NCI-H2107 treated with DMSO at 0.1 percent for 48 hours (cell line): Measurements from ENCODE around the gene RPL35A.
A peak's percentile ranks its signal among the peaks of the same experiment; 100 is the strongest.
"Not testable (repeated sequence)": the region's sequence is repeated elsewhere in the genome, so short reads cannot be mapped to it uniquely, and the experiment has no call there.

Experiments used
- DNase-seq: peaks from one replicate; lab custom pipeline; 2025; ENCODE audit not compliant: unreplicated experiment; lab: John Stamatoyannopoulos, UW

Gene RPL35A

DNA sequence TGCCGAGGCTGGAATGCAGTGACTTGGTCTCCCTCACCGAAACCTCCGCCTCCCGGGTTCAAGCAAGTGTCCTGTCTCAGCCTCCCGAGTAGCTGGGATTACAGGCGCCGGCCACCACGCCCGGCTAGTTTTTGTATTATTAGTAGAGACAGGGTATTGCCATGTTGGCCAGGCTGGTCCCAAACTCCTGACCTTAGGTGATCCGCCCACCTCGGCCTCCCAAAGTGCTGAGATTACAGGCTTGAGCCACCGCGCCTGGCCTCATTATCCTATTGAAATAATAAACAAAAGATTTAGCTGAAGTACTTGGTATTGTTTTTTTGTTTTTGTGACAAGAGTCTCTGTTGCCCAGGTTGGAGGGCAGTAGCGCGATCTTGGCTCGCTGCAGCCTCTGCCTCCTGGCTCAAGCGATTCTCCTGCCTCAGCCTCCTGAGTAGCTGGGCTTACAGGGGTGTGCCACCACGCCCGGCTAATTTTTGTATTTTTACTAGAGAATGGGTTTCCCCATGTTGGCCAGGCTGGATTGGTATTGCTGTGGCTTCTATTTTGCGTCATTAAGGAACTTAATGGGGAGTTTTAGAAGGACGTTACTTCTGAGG, 1.5 kb downstream of the RPL35A start:
- no peak for DNase-seq

DNA sequence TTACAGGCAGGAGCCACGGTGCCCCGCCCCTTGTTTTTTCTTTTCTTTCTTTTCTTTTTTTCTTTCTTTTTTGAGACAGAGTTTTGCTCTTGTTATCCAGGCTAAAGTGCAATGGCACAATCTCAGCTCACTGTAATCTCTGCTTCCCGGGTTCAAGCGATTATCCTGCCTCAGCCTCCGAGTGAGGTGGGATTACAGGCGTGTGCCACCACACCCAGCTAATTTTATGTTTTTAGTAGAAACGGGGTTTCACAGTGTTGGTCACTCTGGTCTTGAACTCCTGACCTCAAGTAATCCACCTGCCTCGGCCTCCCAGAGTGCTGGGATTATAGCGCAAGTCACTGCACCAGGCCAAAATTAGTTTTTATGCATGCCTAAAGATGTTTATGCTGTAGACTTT, 2.5 kb downstream of the RPL35A start:
- DNase-seq = no peak

DNA sequence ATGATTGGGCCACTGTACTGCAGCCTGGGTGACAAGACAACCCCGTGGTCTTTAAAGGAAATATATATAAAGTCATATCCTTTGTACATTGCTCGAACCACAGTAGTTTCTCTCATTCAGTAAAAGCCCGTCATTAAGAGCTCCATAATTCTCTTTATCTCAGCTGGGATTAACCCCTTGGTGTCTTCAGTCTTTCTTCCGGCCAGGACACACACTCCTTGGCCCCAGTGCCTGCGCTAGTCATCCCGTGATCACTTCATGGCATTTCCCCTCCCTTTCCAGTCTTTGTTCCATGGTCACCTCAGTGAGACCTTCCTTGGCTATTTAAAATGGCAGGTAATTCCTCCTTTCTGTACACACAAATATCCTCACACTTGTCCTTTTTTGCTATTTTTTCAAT, 3.3 kb downstream of the RPL35A start:
- no peak for DNase-seq

DNA sequence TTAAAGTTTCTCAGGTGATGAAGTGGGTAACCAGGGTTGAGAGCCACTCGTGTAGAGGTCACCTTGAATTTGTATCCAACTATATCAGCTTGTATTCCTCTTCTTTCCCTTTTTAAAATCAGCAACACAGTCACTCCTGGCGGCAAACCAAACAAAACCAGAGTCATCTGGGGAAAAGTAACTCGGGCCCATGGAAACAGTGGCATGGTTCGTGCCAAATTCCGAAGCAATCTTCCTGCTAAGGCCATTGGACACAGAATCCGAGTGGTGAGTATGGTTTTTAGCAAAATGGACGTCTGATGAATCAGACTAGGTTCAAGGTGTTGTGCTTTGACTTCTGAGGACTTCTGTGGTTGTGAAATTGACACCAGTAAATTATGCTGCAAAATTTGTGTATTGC, 3.9 kb downstream of the RPL35A start:
- DNase-seq = no peak

DNA sequence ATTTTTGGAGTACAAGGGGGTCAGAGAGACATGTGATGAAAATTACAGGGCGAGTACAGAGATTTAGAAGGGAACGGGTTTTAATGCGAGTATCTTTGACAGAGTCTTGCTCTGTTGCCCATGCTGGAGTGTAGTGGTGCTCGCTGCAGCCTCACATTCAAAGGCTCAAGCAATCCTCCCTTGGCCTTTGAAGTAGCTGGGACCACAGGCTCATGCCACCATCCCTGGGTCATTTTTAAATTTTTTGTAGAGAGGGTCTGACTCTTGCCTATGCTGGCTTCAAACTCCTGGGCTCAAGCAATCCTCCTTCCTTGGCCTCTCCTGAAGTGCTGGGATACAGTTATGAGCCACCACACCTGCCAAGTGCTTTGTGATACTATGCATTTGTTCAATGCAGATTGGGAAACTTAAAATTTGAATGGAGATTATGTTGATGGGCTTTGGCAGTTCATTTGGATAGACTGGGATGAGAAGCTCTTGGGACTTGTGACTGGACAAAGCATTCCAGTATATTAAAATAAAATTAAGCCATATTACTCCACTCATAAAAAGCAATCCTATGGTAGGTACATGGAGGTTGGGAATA, 6.0 kb downstream of the RPL35A start:
- DNase-seq = no peak

DNA sequence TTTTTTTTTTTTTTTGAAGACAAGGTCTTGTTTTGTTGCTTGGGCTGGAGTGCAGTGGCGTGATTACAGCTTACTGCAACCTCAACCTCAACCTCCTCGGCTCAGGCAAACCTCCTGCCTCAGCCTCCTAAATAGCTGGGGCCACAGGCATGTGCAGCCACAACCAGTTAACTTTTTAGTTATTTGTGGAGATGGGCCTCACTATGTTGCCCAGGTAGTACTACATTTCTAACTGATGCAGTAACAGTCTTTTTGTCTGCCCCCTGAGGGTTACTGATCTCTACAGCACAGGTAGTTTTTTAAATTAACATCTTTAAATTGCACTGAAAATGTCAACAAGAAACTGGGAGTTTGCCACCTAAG, 6.6 kb downstream of the RPL35A start:
- no peak for DNase-seq

DNA sequence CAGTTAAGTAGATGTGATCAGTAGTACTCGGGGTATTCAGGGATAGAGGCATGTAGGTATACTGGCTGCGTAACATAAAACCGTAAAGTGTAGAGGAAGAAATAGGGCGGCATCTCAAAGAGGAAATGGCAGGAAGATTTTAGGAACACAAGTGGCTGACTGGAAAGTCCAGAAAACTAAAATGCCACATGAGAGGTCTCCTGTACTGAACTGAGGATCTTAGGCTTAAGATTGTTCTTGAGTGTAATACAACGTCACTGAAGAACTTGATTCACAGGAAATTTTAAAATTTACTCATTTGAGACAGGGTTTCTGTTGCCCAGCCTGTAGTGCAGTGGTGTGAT, 7.8 kb downstream of the RPL35A start:
- no peak for DNase-seq

DNA sequence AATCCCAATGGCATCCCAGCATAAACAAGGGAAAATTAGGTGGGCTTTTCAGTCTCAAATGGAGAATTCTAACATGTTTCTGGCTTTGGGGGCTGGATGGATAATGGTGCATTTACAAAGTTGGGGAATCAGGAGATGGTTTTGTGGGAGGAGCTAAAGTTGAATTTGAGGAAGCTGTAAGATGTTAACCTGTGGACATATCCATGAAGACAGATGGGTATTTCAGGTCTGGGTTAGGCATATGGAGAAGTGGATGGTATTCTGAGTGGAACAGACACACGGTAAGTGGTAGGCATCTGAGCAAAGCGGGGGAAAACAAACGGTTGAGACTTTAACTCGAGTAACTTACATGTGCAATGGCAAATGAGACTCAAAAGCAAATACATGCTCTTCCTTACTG, 8.4 kb downstream of the RPL35A start:
- DNase-seq = no peak

DNA sequence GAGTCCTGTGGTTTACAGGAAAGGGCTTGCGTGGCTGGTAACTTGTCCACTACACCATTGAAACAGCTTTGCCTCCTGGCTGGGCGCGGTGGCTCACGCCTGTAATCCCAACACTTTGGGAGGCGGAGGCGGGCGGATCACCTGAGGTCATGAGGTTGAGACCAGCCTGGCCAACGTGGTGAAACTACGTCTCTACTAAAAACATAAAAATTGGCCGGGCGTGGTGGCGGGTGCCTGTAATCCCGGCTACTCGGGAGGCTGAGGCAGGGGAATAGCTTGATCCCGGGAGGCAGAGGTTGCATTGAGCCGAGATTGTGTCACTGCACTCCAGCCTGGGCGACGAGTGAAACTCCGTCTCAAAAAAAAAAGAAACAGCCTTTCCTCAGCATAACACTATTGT, 8.9 kb downstream of the RPL35A start:
- DNase-seq = not testable (repeated sequence)

DNA sequence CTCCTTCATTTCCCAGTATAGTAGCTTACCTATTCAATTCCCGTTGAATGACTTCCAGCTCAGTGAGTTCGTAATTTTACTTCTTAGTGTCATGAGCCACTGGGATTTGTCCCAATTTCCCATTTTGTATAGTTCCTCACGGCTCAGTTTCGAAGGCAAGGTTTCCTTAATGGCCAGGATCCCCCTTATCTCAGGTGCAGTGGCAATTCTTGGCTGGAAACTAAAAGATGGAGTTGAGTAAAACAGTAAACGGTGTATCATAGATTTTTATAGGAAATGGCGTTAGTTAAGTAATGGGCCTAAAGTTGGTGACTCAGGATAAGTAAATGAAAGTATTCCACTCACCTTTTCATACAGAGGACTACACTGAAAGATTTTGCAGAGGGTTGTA, 9.5 kb downstream of the RPL35A start:
- no peak for DNase-seq

DNA sequence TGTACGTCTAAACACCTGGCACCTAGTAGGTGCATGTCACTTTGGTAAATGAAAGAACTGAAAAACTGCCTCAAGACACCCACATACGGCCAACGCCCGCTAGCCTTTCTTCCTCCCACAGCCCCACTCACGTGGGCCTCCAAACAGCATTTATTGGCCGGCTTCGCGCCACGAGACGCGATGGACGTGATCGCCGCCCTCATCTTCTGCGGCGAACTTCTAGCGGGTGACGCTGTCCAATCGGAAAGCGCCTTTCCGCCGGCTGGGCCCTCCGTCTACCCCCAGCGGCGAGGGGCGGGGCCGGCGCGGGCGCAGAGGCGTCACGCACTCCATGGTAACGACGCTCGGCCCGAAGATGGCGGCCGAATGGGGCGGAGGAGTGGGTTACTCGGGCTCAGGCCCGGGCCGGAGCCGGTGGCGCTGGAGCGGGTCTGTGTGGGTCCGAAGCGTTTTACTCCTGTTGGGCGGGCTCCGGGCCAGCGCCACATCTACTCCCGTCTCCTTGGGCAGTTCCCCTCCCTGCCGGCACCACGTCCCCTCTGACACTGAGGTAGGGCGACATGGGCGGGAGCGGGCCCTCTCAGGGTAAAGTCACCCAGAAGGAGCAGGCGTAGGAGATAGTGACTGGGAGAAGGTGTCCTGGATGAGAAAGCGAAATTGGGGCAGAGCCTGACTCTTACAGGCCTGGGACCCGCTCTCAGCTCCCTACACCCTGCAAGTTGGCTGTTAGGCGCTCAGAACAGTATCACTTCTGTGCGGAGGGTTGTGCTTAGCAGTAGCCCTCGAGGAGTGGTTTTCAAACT, 10.1 kb downstream of the RPL35A start, which contains the start of gene LMLN:
LMLN (plus strand) TSS at position 327 of the 803 bp plus-strand sequence; CDS start at position 356, 29 bp downstream.
- peak; percentile 96 for DNase-seq

DNA sequence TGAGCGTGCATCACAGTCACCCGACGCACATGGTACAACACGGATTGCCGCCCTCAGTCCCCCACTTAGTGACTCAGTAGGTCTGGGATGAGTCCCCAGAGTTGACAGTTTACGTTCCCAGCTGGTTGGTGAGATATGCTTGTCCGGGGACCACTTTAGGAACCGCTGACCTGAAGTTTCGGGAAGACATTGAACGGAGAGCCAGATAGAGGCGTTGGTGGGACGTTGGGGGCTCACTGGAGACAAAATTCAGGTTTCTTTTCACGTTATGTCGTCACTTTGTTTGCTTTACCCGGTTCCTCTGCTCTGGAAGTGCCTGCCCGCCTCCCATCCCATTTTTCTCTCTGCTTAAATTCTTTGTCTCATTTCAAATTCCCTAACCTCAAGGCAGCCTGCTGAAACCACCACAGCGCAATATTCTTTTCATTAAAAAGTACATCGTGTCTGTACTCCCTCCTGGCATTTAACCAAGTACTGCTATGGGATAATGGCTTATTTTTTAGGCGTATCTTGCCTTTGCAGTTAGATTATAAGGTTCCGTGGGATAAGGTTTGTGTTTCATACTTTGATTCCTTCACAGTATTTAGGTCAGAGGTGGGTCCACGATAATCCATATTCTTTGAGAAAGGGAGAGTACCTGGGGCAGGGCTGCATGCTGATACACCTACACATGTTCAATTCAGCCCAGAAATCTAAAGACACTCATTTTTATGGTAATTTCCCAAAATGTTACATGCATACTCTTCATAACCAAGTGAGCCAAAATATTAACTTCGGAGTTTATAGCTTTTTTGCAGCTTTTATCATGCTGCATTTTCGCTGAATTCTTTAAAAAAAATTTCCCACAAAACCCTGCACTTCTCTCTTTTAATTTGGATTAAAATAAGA, 10.9 kb downstream of the RPL35A start:
- no peak for DNase-seq

DNA sequence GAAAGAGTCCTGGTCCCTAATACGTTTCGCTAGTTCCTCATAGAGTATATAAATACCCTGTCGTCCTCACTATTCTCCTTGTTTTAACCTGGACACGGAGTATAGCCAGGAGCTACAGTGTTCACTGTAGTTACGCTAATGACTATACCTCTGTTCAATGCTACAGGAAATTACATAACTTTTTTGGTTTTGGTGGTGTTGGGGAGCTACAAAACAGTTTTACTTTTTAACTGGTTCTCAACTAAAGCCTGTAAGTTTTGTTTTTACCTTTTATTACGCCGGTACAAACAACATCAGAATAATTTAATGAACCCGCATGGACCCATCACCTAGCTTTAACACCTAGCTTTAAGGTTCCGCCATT, 11.6 kb downstream of the RPL35A start:
- no peak for DNase-seq

DNA sequence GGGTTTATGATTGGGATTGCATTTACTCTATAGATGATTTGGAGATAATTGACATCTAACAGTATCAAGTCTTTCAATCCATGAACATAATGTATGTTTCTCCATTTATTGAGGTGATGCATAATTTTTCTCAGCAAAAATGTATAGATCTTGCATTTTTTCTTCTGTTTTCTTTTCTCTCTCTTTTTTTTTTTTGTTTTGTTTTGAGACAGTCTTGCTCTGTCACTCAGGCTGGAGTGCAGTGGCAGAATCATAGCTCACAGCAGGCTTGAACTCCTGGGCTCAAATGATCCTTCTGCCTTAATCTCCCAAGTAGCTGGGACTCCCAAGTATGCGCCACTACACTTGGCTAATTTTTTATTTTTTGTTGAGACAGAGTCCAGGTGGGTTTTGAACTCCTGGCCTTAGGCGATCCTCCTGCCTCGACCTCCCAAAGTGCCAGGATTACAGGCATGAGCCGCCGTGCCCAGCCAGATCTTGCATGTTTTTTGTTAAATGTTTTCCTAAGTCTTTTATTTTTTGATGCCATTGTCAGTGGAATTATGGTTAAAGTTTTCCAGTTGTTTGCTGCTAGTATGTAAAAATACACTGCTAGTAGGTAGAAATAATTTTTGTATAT, 13.1 kb downstream of the RPL35A start:
- DNase-seq = no peak

DNA sequence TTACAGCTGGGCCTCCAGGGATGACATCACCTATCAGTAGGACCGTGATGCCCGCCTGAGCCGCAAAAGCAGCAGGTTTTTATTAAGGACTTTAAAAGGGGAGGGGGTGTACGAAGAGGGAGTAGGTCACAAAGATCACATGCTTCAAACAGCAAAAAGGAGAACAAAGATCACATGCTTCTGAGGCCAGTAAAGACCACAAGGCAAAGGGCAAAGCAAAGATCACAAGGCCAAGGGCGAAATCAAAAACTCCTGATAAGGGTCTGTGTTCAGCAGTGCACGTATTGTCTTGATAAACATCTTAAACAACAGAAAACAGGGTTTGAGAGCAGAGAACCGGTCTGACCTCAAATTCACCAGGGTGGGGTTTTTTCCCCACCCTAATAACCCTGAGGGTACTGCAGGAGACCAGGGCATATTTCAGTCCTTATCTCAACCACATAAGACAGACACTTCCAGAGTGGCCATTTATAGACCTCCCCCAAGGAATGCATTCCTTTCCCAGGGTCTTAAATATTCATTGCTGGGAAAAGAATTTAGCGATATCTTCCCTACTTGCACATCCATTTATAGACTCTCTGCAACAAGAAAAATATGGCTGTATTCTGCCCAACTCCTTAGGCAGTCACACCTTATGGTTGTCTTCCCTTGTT, 17.5 kb downstream of the RPL35A start:
- DNase-seq = not testable (repeated sequence)

DNA sequence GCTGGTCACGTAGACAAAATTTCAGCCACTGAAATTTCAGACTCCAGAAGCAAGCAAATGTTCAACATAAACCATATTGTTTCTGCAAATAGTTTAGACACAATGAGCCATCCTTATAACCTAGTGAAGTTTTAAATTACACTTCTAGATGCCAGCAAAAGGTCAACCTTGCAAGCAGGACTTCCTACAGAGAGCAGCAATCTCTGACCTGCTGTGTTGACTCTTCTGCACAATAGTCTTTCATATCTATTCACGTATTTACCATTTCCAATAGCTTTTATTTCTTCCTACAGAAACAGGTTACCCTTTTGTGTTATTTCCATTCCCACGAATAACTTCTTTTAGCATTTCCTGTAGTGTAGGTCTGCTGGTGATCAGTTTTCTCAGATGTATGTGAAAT, 20.6 kb downstream of the RPL35A start:
- DNase-seq = no peak

DNA sequence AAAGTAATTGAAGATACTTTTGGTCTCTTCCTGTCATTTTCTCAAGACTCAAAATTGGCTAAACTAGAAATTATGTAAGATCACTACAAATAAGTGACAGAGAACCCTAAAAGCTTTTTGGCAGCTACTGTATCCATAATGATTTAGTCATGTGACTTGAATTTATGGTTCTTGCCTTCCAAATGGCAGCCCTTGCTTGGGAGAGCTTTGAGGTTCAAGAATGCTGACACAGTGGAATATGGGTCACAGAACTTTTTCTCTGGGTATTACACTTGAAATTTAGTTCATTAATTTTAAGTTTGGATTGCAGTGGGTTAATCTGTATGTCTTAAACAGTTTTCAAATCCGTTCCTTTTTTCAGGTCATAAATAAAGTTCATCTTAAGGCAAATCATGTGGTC, 24.0 kb downstream of the RPL35A start:
- DNase-seq = no peak

DNA sequence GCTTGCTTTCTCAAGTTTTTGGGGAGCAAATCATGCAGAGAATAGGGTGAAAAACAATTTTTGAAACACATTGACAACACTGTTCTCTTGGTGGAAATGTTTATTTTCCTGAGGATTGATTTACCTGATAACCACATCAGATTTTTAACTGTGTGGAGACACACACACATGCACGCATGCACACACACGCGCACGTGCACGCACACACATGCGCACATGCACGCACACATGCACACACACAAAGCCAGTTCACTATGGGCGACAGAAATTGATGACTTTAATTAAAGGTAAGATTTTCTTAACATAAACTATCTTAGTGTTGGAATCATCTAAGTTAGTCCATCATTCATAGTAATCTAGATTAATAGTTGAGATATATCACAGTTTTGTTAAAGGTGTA, 25.3 kb downstream of the RPL35A start:
- DNase-seq = no peak

DNA sequence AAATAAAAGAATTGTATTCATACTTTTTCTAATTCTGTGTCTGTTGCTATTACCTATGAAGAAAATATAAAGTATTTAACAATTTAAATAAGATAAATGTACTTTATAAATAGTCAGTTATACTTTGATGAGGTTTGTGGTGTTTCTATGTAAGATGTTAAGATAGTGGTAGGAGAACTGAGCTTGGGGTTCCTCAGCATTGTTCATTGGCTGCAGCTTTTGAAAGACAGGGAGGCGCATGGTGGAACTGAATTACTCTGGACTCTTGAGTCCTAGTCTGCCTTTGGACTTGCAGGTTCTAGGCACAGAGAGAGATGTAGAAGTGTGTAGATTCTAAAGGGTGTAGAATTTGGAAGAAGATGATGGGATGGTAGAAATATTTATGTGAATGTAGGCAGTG, 33.1 kb downstream of the RPL35A start:
- DNase-seq = no peak

DNA sequence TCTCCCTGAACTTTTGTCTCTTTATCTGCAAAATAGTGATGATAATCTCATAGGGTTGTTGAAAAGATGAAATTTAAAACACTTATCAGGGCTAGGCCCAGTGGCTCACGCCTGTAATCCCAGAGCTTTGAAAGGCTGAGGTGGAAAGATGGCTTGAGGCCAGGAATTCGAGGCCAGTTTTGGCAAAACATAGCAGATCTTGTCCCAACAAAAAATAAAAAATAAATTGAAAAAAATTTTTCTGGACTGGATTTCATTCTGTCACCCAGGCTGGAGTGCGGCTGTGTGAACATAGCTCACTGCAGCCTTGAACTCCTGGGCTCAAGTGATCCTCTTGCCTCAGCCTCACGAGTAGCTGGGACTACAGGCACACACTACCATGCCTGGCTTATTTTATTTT, 39.7 kb downstream of the RPL35A start:
- no peak for DNase-seq

DNA sequence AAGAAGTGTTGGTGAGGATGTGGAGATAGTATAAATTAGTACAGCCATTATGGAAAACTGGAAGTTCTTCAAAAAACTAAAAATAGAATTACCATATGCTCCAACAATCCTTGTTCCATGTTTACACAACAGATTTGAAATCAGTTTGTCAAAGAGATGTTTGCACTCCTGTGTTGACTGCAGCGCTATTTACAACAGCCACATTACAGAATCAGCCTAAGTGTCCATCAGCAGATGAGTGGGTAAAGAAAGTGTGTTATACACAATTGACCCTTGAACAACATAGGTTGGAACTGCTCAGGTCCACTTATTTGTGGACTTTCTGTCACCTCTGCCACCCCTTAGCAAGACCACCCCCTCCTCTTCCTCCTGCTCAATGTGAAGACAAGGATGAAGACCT, 44.7 kb downstream of the RPL35A start:
- no peak for DNase-seq
